ENCODE measurements around the gene NUAK1.

GRCh38 chr12:106020736-106021135 lies 118.0 kb downstream of the NUAK1 start:
- TF ChIP-seq CTCF (IDR thresholded peaks at IDR 0.05) (no peak), POLR2A (IDR thresholded peaks at IDR 0.05) (no peak), POLR2AphosphoS5 (IDR thresholded peaks at IDR 0.05) (no peak), EP300 (IDR thresholded peaks at IDR 0.05) (no peak)
